Nephron (organoid): ENCODE data around the gene SETBP1.
A peak's percentile ranks its signal among the peaks of the same experiment; 100 is the strongest.

Experiments
- H3K27ac Mint-ChIP-seq, 3 experiments: 2 replicates each; pipeline ENCODE4 v1.8.0; 2020; ENCODE audit warnings: mixed read lengths in 3 of 3, mild to moderate bottlenecking in 2 of 3, moderate library complexity in 1 of 3
- H3K27me3 Mint-ChIP-seq: 2 replicates; pipeline ENCODE4 v1.8.0; 2021; ENCODE audit warnings: low read depth, mild to moderate bottlenecking, moderate library complexity, mixed read lengths
- H3K36me3 Mint-ChIP-seq: 2 replicates; pipeline ENCODE4 v1.8.0; 2020; ENCODE audit warnings: low read depth, mixed read lengths
- H3K4me1 Mint-ChIP-seq: 2 replicates; pipeline ENCODE4 v1.8.0; 2020; ENCODE audit warnings: mixed read lengths
- H3K4me3 Mint-ChIP-seq, 3 experiments: 2 replicates each; pipeline ENCODE4 v1.8.0; 2020; ENCODE audit warnings: mild to moderate bottlenecking in 3 of 3, mixed read lengths in 3 of 3, moderate library complexity in 2 of 3
- H3K9me3 Mint-ChIP-seq: 2 replicates; pipeline ENCODE4 v1.8.0; 2020; ENCODE audit warnings: mixed read lengths
- CTCF ChIP-seq, 3 experiments: fragments of 200-600 bp; sonication (generic); IDR thresholded peaks; one replicate each; pipeline ENCODE4 v1.5.0; 2021; ENCODE audit warnings: antibody characterized with exemption in 3 of 3; ENCODE audit not compliant: unreplicated experiment in 3 of 3

Gene SETBP1

GRCh38 chr18:45037618-45038017 lies 356.9 kb downstream of the SETBP1 start:
- no peaks in the 10 kb centered on the region for H3K27me3 Mint-ChIP-seq
- H3K36me3 Mint-ChIP-seq, result peaks cover 31% of the 10 kb centered on the region
- peak overlapping the region in 2 of 3 experiments; percentile 1 to 21 for H3K27ac Mint-ChIP-seq
- H3K4me1 Mint-ChIP-seq, result peaks cover 23% of the 10 kb centered on the region
- H3K4me3 Mint-ChIP-seq, result no peak overlapping the region
- H3K9me3 Mint-ChIP-seq, result no peaks in the 10 kb centered on the region
- no peak for TF ChIP-seq CTCF (IDR thresholded peaks at IDR 0.05; ENCODE audit: unreplicated experiment in 3 of 3)

GRCh38 chr18:45039376-45039775 lies 358.7 kb downstream of the SETBP1 start:
- TF ChIP-seq CTCF (IDR thresholded peaks at IDR 0.05; ENCODE audit: unreplicated experiment in 3 of 3), result no peak
- H3K36me3 Mint-ChIP-seq, result peaks cover 38% of the 10 kb centered on the region
- H3K4me3 Mint-ChIP-seq, result no peak overlapping the region
- H3K27ac Mint-ChIP-seq, result peak overlapping the region in 1 of 3 experiments; percentile 8
- peaks cover 33% of the 10 kb centered on the region for H3K4me1 Mint-ChIP-seq
- H3K9me3 Mint-ChIP-seq, result no peaks in the 10 kb centered on the region
- no peaks in the 10 kb centered on the region for H3K27me3 Mint-ChIP-seq

GRCh38 chr18:45040879-45041278 lies 360.2 kb downstream of the SETBP1 start:
- Mint-ChIP-seq H3K4me3 (no peak overlapping the region), H3K27ac (peak overlapping the region; percentile 10 to 44 (median 38))
- no peak for TF ChIP-seq CTCF (IDR thresholded peaks at IDR 0.05; ENCODE audit: unreplicated experiment in 3 of 3)

GRCh38 chr18:45044787-45045186 lies 364.1 kb downstream of the SETBP1 start:
- no peak for TF ChIP-seq CTCF (IDR thresholded peaks at IDR 0.05; ENCODE audit: unreplicated experiment in 3 of 3)
- Mint-ChIP-seq H3K27ac (peak overlapping the region in 1 of 3 experiments; percentile 68), H3K4me3 (no peak overlapping the region), H3K4me1 (peaks cover 58% of the 10 kb centered on the region), H3K27me3 (no peaks in the 10 kb centered on the region), H3K9me3 (no peaks in the 10 kb centered on the region), H3K36me3 (peaks cover 61% of the 10 kb centered on the region)

More at GRCh38 chr18:45040879-45041278, 360.2 kb downstream of the SETBP1 start:
- Mint-ChIP-seq H3K9me3 (no peaks in the 10 kb centered on the region), H3K36me3 (peaks cover 43% of the 10 kb centered on the region), H3K27me3 (no peaks in the 10 kb centered on the region), H3K4me1 (peaks cover 30% of the 10 kb centered on the region)

- peaks cover 56% of the 10 kb centered on the region for H3K36me3 Mint-ChIP-seq
- H3K4me1 Mint-ChIP-seq, result peaks cover 68% of the 10 kb centered on the region
- H3K27ac Mint-ChIP-seq, result peak overlapping the region in 2 of 3 experiments; percentile 31 to 42
These were observed 365.5 kb downstream of the SETBP1 start for GRCh38 chr18:45046228-45046627.

More at GRCh38 chr18:45046228-45046627, 365.5 kb downstream of the SETBP1 start:
- no peak overlapping the region for H3K4me3 Mint-ChIP-seq
- TF ChIP-seq CTCF (IDR thresholded peaks at IDR 0.05; ENCODE audit: unreplicated experiment in 3 of 3), result no peak
- H3K27me3 Mint-ChIP-seq, result no peaks in the 10 kb centered on the region
- no peaks in the 10 kb centered on the region for H3K9me3 Mint-ChIP-seq
